OCI-LY7 (cell line): ENCODE results near the gene SPTBN2. TPM values are rescaled to one million over a fixed set of nuclear protein-coding genes. Genes with fewer than 3 reads are reported as not detected.

Experiments used
- BruUV-seq: library from RNA; stranded (reverse); fragments of 400-500 nt; replicated peaks from 2 replicates; lab custom pipeline; 2021; lab: Mats Ljungman, UMichigan
- CTCF ChIA-PET: fragments of 300-600 bp; sonication (Branson Sonifier 250); formaldehyde crosslinking; loops from one replicate; lab custom pipeline; 2022; ENCODE audit warnings: antibody characterized with exemption; ENCODE audit not compliant: unreplicated experiment; lab: Charles Lee
- POLR2A ChIA-PET: fragments of 300-600 bp; sonication (Branson Sonifier 250); formaldehyde crosslinking; loops from one replicate; lab custom pipeline; 2022; ENCODE audit warnings: antibody characterized with exemption; lab: Charles Lee
- DNase-seq: peaks from one replicate; pipeline ENCODE4 v3.0.0-alpha.2; 2015; ENCODE audit warnings: low spot score
- H2AFZ ChIP-seq: fragments of 200-600 bp; sonication (generic), shearing (Covaris generic); 2 replicates; pipeline ENCODE4 v1.6.1; 2014; ENCODE audit warnings: mild to moderate bottlenecking, antibody characterized with exemption, low read length, moderate library complexity
- H3K27ac ChIP-seq: fragments of 200-600 bp; sonication (generic); 2 replicates; pipeline ENCODE4 v1.5.1; 2014; ENCODE audit warnings: mixed run types, low read depth, mild to moderate bottlenecking, moderate library complexity, low read length, inconsistent platforms; ENCODE audit not compliant: poor library complexity, severe bottlenecking
- H3K36me3 ChIP-seq: fragments of 200-600 bp; sonication (generic); 2 replicates; pipeline ENCODE4 v1.6.1; 2014; ENCODE audit warnings: mild to moderate bottlenecking, antibody characterized with exemption, low read length, moderate library complexity, mixed read lengths; ENCODE audit not compliant: insufficient read depth
- H3K4me1 ChIP-seq: fragments of 200-600 bp; sonication (generic); 2 replicates; pipeline ENCODE4 v1.5.1; 2014; ENCODE audit warnings: mild to moderate bottlenecking, low read length; ENCODE audit not compliant: insufficient read depth, poor library complexity, severe bottlenecking
- H3K4me2 ChIP-seq: fragments of 200-600 bp; sonication (generic); 2 replicates; pipeline ENCODE4 v1.6.1; 2014; ENCODE audit warnings: mild to moderate bottlenecking, low read length
- H3K4me3 ChIP-seq: fragments of 200-600 bp; sonication (generic); 2 replicates; pipeline ENCODE4 v1.5.1; 2014; ENCODE audit warnings: mild to moderate bottlenecking, low read depth, low read length; ENCODE audit not compliant: poor library complexity, severe bottlenecking
- H3K79me2 ChIP-seq: fragments of 200-600 bp; sonication (generic); 2 replicates; pipeline ENCODE4 v1.6.1; 2016; ENCODE audit warnings: low read depth, mild to moderate bottlenecking, low read length, moderate library complexity, mixed read lengths; ENCODE audit not compliant: insufficient read depth
- H3K9me2 ChIP-seq: fragments of 200-600 bp; sonication (generic); 2 replicates; pipeline ENCODE4 v1.6.1; 2016; ENCODE audit warnings: mild to moderate bottlenecking, low read length, mixed read lengths; ENCODE audit not compliant: insufficient read depth
- H3K9me3 ChIP-seq: fragments of 200-600 bp; sonication (generic); 2 replicates; pipeline ENCODE4 v1.6.1; 2014; ENCODE audit warnings: mild to moderate bottlenecking, mixed run types, low read length, mixed read lengths
- H4K20me1 ChIP-seq: fragments of 200-600 bp; sonication (generic); 2 replicates; pipeline ENCODE4 v1.6.1; 2014; ENCODE audit warnings: mild to moderate bottlenecking, antibody characterized with exemption, low read length, moderate library complexity, mixed read lengths; ENCODE audit not compliant: insufficient read depth
- EZH2phosphoT487 ChIP-seq: fragments of 200-600 bp; sonication (generic); IDR thresholded peaks from 2 replicates; pipeline ENCODE4 v1.6.1; 2018; ENCODE audit warnings: low read depth, borderline replicate concordance, mild to moderate bottlenecking, mixed run types, antibody characterized with exemption, low read length, moderate library complexity, mixed read lengths
- intact Hi-C: fragments of 100-400 bp; cut with micrococcal nuclease; formaldehyde crosslinking; loops from one replicate; pipeline ENCODE4 v1.10.0; 2022; ENCODE audit not compliant: unreplicated experiment
- total RNA-seq, 2 experiments: library from RNA; depleted of rRNA in 1 of 2; stranded (reverse); fragments of >200 nt in 1 of 2; shearing (Covaris generic) in 1 of 2; gene quantifications; 2 replicates each; pipeline ENCODE4 v1.2.3, GENCODE V29; 2014 to 2022
- TF ChIP-seq, protein P1 (sequence below): fragments of 200-600 bp; sonication (generic); conservative IDR thresholded peaks from 2 replicates; pipeline ENCODE4 v1.5.1; 2014; ENCODE audit warnings: mild to moderate bottlenecking, antibody characterized with exemption, low read length, moderate library complexity, mixed read lengths

Gene SPTBN2
- total RNA-seq, 2 experiments from 2014 or later: 16.2 to 25.2 TPM

DNA sequence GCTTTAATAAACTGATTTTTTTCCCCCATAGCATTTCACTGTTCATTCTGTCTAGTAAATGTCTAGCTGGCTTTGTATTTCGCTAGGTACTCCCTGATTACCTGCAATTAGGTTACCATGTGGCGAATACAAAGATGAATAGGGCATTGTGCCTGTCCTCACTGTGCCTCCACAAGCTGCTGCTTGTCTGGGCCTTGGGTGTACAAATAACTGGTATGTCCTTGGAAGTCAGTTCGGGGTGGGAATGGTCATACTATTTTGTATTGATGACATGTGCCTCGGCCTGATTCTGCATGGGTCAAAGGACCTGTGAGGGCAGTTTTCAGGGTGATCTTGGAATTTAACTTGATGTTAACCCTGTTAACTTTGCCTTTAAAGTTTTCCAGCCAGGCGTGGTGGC lies 79.1 kb downstream of the SPTBN2 start:
- peaks cover 10% of the 10 kb centered on the region; the same call in 1 of the 2 replicates for H4K20me1 ChIP-seq

DNA sequence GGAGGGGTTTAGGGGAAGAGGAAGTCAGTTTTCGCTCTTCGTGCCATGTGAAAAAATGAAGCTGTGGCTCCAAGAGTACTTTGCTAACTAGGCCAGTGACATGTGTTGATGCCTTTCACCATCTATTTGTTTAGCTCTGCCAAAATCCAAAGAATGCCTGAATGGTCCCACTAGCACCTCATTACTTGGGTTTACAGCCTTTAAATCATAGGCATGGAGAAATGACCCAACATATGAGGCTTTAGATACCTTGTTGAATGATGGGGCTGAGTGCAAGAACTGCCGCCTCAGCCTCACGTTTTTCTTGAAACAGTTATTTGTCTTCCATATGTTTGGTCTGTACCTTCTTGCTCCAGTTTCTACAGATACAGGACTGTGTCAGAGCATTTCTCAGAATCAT lies 82.2 kb downstream of the SPTBN2 start:
- H3K9me3 ChIP-seq: no peaks in the 10 kb centered on the region
- TF ChIP-seq EZH2phosphoT487: no peak
- TF ChIP-seq, protein P1, sequence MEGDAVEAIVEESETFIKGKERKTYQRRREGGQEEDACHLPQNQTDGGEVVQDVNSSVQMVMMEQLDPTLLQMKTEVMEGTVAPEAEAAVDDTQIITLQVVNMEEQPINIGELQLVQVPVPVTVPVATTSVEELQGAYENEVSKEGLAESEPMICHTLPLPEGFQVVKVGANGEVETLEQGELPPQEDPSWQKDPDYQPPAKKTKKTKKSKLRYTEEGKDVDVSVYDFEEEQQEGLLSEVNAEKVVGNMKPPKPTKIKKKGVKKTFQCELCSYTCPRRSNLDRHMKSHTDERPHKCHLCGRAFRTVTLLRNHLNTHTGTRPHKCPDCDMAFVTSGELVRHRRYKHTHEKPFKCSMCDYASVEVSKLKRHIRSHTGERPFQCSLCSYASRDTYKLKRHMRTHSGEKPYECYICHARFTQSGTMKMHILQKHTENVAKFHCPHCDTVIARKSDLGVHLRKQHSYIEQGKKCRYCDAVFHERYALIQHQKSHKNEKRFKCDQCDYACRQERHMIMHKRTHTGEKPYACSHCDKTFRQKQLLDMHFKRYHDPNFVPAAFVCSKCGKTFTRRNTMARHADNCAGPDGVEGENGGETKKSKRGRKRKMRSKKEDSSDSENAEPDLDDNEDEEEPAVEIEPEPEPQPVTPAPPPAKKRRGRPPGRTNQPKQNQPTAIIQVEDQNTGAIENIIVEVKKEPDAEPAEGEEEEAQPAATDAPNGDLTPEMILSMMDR: no peak
- CTCF ChIA-PET: no interaction called here
- H3K36me3 ChIP-seq: peaks cover 100% of the 10 kb centered on the region
- no peak overlapping the region for H3K4me3 ChIP-seq
- H3K4me2 ChIP-seq: no peak overlapping the region
- H2AFZ ChIP-seq: no peak overlapping the region
- peaks cover 35% of the 10 kb centered on the region for H4K20me1 ChIP-seq
- H3K27ac ChIP-seq: no peak overlapping the region
- peaks cover 17% of the 10 kb centered on the region for H3K4me1 ChIP-seq
- POLR2A ChIA-PET: interaction anchor here (0.9 to 1.3 kb wide), 3 partner anchors 9 to 30 kb away, joined by 3 to 4 read pairs (median 3); partner anchors contain the start of genes RBM14 and RBM4
- DNase-seq: no peak
- peaks cover 94% of the 10 kb centered on the region for H3K79me2 ChIP-seq
- no peaks in the 10 kb centered on the region for H3K9me2 ChIP-seq
- intact Hi-C loops: no loop called here
- TSS peak; percentile 18 for BruUV-seq

More for the DNA sequence above, 79.1 kb downstream of the SPTBN2 start:
- BruUV-seq: no TSS peak
- no peak overlapping the region for H2AFZ ChIP-seq
- ChIA-PET POLR2A (interaction anchor here (2.2 kb wide), 1 partner anchor 10 kb away, joined by 10 read pairs; the partner anchor contains the start of gene RBM4), CTCF (no interaction called here)
- no peaks in the 10 kb centered on the region for H3K9me3 ChIP-seq
- no peak for DNase-seq
- H3K4me3 ChIP-seq: no peak overlapping the region
- no peak overlapping the region for H3K4me2 ChIP-seq
- peaks cover 68% of the 10 kb centered on the region for H3K79me2 ChIP-seq
- no peak overlapping the region for H3K27ac ChIP-seq
- H3K9me2 ChIP-seq: no peaks in the 10 kb centered on the region
- peaks cover 99% of the 10 kb centered on the region for H3K36me3 ChIP-seq
- H3K4me1 ChIP-seq: no peaks in the 10 kb centered on the region
- intact Hi-C loops: no loop called here
- TF ChIP-seq, protein P1: no peak
- no peak for TF ChIP-seq EZH2phosphoT487

- BruUV-seq: no TSS peak
- Histone ChIP-seq H4K20me1 (peaks cover 60% of the 10 kb centered on the region), H2AFZ (no peak overlapping the region), H3K27ac (no peak overlapping the region), H3K36me3 (peaks cover 100% of the 10 kb centered on the region), H3K4me2 (peak overlapping the region; percentile 20; the same call in 1 of the 2 replicates), H3K9me3 (no peaks in the 10 kb centered on the region), H3K79me2 (peaks cover 100% of the 10 kb centered on the region), H3K4me3 (no peak overlapping the region), H3K4me1 (peaks cover 42% of the 10 kb centered on the region), H3K9me2 (no peaks in the 10 kb centered on the region)
- DNase-seq: no peak
- intact Hi-C loops: no loop called here
- POLR2A ChIA-PET: interaction anchor here (0.6 to 1.1 kb wide), 4 partner anchors 16 to 49 kb away, joined by 3 to 4 read pairs (median 3); partner anchors contain the start of gene RBM4B
- TF ChIP-seq, protein P1: no peak
- no peak for TF ChIP-seq EZH2phosphoT487
- CTCF ChIA-PET: interaction anchor here (0.8 kb wide), 1 partner anchor 35 kb away, joined by 4 read pairs; no protein-coding TSS in a partner anchor
These were observed 85.1 kb downstream of the SPTBN2 start for GRCh38 chr11:66643745-66644437.
